GM18511 (cell line): ENCODE measurements around the gene HESX1.

Source experiments
- ATAC-seq: cut with Tn5 transposase; IDR thresholded peaks from one replicate; pipeline ENCODE4 v1.9.1; 2021; ENCODE audit warnings: mild to moderate bottlenecking, moderate library complexity; ENCODE audit not compliant: unreplicated experiment

Gene HESX1

GRCh38 chr3:57199895-57200297 lies at the start of gene HESX1:
HESX1 (minus strand) TSS chr3:57199978; CDS start chr3:57199918, 60 bp downstream.
- ATAC-seq = no peak

- ATAC-seq = no peak
These were observed 45.2 kb upstream of the HESX1 start for GRCh38 chr3:57244946-57245345.

- no peak for ATAC-seq
These were observed 35.1 kb upstream of the HESX1 start for GRCh38 chr3:57234613-57235575.

- no peak for ATAC-seq
These were observed 34.0 kb upstream of the HESX1 start for GRCh38 chr3:57233799-57234198.

DNA sequence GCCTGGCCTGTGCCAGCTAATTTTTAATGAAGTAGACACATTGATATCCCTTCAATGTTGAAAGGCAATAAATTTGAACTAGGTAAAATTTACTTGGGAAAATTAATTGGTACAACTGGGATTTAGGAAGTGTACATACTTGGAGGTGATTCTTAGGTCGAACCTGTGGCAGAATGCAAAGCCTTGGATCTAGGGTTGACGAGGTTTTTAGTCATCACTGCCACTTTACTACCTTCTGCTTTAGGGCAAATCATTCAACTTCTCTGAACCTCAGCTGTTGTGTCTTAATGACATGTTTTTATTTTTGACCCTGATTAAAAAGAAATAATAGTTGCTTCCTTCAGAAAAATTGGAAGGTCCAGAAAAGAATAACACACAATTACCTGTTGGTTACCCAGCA lies 30.2 kb upstream of the HESX1 start:
- ATAC-seq = no peak

GRCh38 chr3:57227930-57228751 lies 28.4 kb upstream of the HESX1 start:
- peak; percentile 46 for ATAC-seq

DNA sequence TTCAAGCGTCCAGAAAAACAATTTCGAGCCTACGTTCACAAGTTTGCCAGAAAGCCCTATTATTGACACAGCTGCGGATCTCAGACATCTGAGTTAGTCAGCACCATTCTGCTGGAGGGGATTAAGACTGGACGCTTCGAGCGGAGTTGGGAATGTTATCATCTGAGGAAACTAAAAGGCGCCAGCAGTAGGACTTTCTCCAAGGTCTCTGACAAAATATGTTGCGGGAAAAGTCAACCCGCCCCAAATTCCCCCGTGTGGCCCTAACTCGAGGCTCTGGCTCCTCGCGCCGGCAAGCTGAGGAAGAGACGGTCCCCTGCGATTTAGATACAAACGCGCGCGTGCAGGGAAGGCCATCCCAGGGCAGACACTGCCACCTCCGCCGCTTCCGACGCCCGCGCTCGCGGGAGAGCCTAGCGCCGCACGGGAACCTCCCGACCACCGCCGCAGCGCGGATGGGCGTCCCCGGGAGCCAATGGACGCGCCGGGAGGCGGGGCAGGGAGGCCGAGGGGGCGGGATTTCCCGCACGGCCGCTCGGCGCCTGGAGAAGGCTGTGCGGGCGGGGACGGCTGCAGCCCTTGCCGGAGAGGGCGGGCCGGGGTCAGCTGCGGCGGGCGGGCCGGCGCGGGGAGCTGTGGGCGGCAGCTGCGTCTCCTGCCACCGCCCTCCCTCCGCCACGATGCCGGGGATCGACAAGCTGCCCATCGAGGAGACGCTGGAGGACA lies 27.6 kb upstream of the HESX1 start, which contains the start of gene APPL1:
TSS of gene APPL1 (plus strand) at position 526 of the 726 bp plus-strand sequence. CDS start at position 681, 155 bp downstream.
- ATAC-seq = peak; percentile 88

- ATAC-seq = no peak
These were observed 26.4 kb upstream of the HESX1 start for GRCh38 chr3:57226176-57226575.

DNA sequence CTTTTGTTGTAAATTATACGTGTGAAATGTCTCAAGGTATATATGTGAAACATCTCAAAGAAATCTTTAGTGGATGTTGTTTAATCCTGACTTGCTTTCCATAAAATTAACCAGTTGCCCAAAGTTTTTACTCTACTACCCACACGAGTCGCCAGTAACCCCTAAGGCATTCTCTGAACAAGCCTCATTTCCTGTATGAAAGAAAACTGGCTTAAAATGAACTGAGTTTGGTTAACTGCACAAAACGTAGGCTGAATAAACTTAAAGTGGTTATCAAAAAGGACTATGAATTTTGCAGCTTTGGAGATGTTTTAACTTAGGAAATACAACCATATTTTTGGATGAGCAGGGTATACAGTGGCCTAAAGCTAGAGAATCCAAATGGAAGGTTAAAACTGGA lies 25.1 kb upstream of the HESX1 start:
- no peak for ATAC-seq

GRCh38 chr3:57221883-57222282 lies 22.1 kb upstream of the HESX1 start:
- ATAC-seq = no peak

- ATAC-seq = no peak
These were observed 6.6 kb upstream of the HESX1 start for GRCh38 chr3:57206423-57206822.

GRCh38 chr3:57194641-57195040 lies 5.1 kb downstream of the HESX1 start:
- no peak for ATAC-seq

DNA sequence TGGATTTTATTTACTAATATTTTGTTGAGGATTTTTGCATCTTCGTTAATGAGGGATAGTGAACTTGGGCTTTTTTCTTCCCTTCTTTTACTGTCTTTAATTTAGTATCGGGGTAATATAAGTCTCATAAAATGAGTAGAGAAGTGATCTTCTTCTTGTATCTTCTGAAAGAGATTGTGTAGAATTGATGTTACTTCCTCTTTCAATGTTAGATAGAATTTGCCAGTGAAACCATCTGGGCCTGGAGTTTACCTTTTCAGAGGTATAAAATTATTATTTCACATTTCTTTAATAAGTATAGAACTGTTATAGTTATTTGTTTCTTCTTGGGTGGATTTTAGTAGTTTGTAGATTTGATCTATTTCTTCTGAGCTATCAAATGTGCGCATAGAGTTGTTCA lies 7.8 kb downstream of the HESX1 start:
- no peak for ATAC-seq

DNA sequence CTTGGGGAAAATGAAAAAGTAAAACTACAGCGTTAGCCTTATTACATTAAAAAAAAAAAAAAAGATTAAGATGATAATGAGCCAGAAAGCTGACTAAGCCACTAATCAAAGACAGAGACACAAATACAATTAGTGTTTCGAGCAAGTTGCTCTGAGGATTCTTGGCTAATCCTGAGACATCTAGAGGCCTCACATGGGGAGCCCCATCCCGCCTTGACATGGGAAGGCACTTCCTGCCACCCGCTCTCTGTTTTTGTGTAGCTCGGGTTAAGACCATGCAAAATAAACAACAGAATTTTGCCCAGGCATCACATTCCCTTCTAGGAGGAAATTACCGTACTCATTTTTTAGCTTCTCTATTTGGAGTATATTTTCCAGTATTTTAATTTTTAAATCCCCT lies 15.3 kb downstream of the HESX1 start:
- ATAC-seq = no peak

DNA sequence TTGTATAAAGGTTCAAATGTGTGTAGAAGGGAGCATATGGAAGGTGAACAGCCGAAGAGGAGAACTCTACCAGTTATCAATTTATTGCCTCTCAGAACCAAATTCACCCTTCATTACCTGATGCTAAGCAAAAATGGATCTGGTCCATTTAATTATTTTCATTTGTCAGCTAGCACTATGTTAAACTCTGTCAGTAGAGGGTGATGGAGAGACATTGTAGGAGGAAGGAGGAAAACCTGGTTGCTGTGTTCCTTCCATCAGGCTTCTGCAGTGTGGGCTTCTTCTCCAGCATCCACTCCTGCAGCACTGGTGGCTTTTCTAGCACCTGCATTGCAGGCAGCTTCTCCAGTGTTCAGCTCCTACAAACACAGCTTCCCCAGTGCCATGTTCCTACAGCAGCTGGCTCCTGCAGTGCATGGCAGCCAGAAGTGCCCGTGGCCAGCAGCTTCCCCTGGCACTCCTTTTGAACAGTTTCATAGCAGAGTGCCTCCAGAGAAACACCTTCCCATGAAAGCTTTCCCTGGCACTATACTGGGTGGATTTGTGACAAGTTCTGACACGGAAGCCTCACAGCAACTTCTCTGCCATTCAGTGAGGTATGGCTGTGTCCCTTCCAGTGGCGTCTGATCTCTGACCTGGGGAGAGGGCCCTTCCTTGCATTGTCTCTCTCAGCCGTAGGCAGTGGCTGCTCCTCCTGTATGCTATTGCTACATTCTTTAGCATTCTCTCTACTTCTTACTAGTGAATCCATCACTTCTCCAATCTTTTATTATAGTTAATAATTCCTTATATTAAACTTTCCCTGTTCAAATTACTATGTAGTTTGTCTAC lies 20.0 kb downstream of the HESX1 start:
- no peak for ATAC-seq

GRCh38 chr3:57176045-57176444 lies 23.7 kb downstream of the HESX1 start:
- ATAC-seq = no peak

GRCh38 chr3:57173687-57174086 lies 26.1 kb downstream of the HESX1 start:
- no peak for ATAC-seq

DNA sequence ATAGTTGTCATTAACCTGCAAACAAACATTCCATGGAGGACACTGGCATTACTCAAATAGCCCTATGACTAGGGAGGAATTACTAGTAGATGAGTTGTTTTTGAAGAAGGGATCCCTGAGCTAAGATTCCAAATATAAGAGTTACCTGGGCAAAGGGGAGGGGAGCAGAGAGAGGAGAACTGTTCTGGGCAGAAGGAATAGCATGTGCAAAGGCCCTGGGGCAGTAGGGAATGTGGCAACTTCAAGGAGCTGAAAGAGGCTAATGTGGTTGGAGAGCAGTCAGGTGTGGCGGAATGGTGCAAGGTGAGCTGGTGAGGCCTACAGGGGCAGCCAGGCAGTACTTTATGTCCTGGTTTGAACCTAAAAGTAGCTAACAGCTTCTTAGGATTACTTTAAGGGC lies 28.8 kb downstream of the HESX1 start:
- no peak for ATAC-seq

- peak; percentile 81 for ATAC-seq
These were observed 29.7 kb downstream of the HESX1 start for GRCh38 chr3:57169872-57170623.
